Measurements from ENCODE around the gene GOT2. TPM values are rescaled to one million over a fixed set of nuclear protein-coding genes. Genes with fewer than 3 reads are reported as not detected.

The GOT2 gene
- total and polyA plus RNA-seq, 2 of the 8 experiments (the other 6 are each of a cell fraction or from before 2014, with no cell fraction given), result 62.9 to 223 TPM

DNA sequence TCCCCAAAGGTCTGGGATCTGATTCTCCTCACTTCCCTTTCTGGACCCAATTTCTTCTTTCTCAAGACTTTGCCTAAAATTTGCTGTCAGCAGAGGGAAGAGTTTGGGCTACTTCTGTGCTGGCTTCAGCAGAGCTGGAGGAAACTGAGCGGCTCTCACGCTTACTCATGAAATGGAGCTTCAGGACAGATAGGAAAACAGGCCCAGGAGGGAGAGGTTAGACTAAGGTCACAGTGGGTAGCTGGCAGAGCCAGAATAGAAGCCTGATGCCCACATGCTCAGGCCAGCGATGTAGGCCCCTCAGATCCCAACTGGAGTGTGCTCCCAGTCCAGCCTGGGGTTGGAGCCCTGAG lies 50.1 kb downstream of the GOT2 start:
- H3K36me3 ChIP-seq (ENCODE audit: control insufficient read depth in 2 of 4, insufficient read depth in 4 of 4, low read length in 3 of 4), result peaks cover 0 to 3% (median 0%) of the 10 kb centered on the region in 4 experiments; a peak in 2 of 8 replicates
- no peak overlapping the region for H4K91ac ChIP-seq (replicated peaks; ENCODE audit: insufficient read length, low read length)
- ChIA-PET POLR2A (ENCODE audit: partially characterized antibody) (interaction anchor here (1.4 to 1.7 kb wide), 2 partner anchors 20 to 54 kb away, joined by 4 to 5 read pairs; partner anchors contain the start of gene CNOT1), CTCF (ENCODE audit: partially characterized antibody) (interaction anchor here (0.7 to 2.5 kb wide), 6 partner anchors 22 to 555 kb away, joined by 3 to 11 read pairs (median 3); partner anchors contain the start of gene CFAP20)
- peak overlapping the region; percentile 82 to 94 (median 84) for H3K4me3 ChIP-seq (ENCODE audit: extremely low read depth in 1 of 4, insufficient read depth in 2 of 4, low read depth in 3 of 4, low read length in 4 of 4)
- H2AK5ac ChIP-seq (ENCODE audit: low read depth, low read length), result 0 out of 2 replicates have a peak overlapping the region, but pooled peaks have one; percentile 90
- H2AFZ ChIP-seq (ENCODE audit: low read length), result no peak overlapping the region
- no peak for FAIRE-seq
- no peaks in the 10 kb centered on the region for H3K9me3 ChIP-seq (ENCODE audit: insufficient read depth in 2 of 2, low read depth in 1 of 2, low read length in 1 of 2)
- peak overlapping the region; percentile 5 for H3K56ac ChIP-seq (replicated peaks; ENCODE audit: insufficient read length, low read depth, low read length)
- peaks cover 3% of the 10 kb centered on the region; the same call in 1 of the 2 replicates for H3K79me1 ChIP-seq (ENCODE audit: low read depth, low read length)
- H4K20me1 ChIP-seq (replicated peaks in 1 of 2; ENCODE audit: control insufficient read depth in 1 of 2, insufficient read depth in 2 of 2, low read length in 2 of 2), result peaks cover 0 to 6% of the 10 kb centered on the region in 2 experiments
- H2BK15ac ChIP-seq (ENCODE audit: low read length), result no peak overlapping the region
- H3K14ac ChIP-seq (ENCODE audit: insufficient read length), result no peak overlapping the region
- peak overlapping the region; percentile 98; the same call in 1 of the 2 replicates for H4K8ac ChIP-seq (ENCODE audit: extremely low read depth, insufficient read depth, low read length)
- no peak overlapping the region for H3K18ac ChIP-seq (ENCODE audit: extremely low read depth, low read length)
- no peak overlapping the region for H3K27ac ChIP-seq (ENCODE audit: low read depth, low read length)
- H2BK12ac ChIP-seq (ENCODE audit: low read depth, low read length), result no peak overlapping the region
- no peaks in the 10 kb centered on the region; a peak in 1 of 4 replicates for H3K79me2 ChIP-seq (ENCODE audit: control insufficient read depth in 1 of 2, insufficient read depth in 2 of 2, low read length in 2 of 2)
- H2BK5ac ChIP-seq (ENCODE audit: low read depth, low read length), result no peak overlapping the region
- DNase-seq (ENCODE audit: low read depth in 1 of 2, low spot score in 2 of 2), result no peak
- H3K4me1 ChIP-seq (replicated peaks in 1 of 4; ENCODE audit: control insufficient read depth in 3 of 4, insufficient read depth in 4 of 4, low read length in 3 of 4), result peaks cover 0 to 8% (median 3%) of the 10 kb centered on the region in 4 experiments; a peak in 5 of 7 replicates
- peaks cover 7% of the 10 kb centered on the region; the same call in 1 of the 2 replicates for H3K23me2 ChIP-seq (ENCODE audit: low read depth, low read length)
- no peak overlapping the region for H2BK120ac ChIP-seq (replicated peaks; ENCODE audit: low read depth, low read length)
- peak overlapping the region; percentile 74 to 97 for H3K4me2 ChIP-seq (ENCODE audit: insufficient read depth in 1 of 2, low read depth in 2 of 2, low read length in 2 of 2)
- peak overlapping the region; percentile 55 to 86 (median 78) for H3K9ac ChIP-seq (replicated peaks in 1 of 4; ENCODE audit: extremely low read depth in 1 of 4, low read depth in 3 of 4, low read length in 3 of 4)
- H3K27me3 ChIP-seq (replicated peaks in 1 of 4; ENCODE audit: control insufficient read depth in 3 of 4, extremely low read depth in 1 of 4, insufficient read depth in 3 of 4, low read length in 3 of 4), result no peaks in the 10 kb centered on the region
- H2BK20ac ChIP-seq (ENCODE audit: low read length), result no peak overlapping the region
- no peak overlapping the region for H3K4ac ChIP-seq (replicated peaks; ENCODE audit: insufficient read length, low read depth, low read length)
- WGBS, 2 experiments (ENCODE audit: extremely low coverage in 1 of 2, insufficient coverage in 1 of 2, insufficient read length in 1 of 2, insufficient replicate concordance in 2 of 2, low coverage in 1 of 2, low lambda C conversion rate in 2 of 2, missing lambda C conversion rate in 1 of 2), result 56% methylated on average over 3 of the region's 3 CpGs; no CpG with 5 or more reads in 1 of the 2 experiments
- no peak overlapping the region for H3K23ac ChIP-seq (ENCODE audit: insufficient read length)
- no peak overlapping the region for H4K5ac ChIP-seq (ENCODE audit: insufficient read length, low read depth, low read length)
- TF ChIP-seq GABPA (IDR thresholded peaks at IDR 0.05; ENCODE audit: borderline replicate concordance, insufficient read depth, low read length), result no peak
- no peak for TF ChIP-seq RFX5 (IDR thresholded peaks at IDR 0.05; ENCODE audit: borderline replicate concordance, low read depth, low read length)
- TF ChIP-seq, protein P1, sequence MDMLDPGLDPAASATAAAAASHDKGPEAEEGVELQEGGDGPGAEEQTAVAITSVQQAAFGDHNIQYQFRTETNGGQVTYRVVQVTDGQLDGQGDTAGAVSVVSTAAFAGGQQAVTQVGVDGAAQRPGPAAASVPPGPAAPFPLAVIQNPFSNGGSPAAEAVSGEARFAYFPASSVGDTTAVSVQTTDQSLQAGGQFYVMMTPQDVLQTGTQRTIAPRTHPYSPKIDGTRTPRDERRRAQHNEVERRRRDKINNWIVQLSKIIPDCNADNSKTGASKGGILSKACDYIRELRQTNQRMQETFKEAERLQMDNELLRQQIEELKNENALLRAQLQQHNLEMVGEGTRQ (IDR thresholded peaks at IDR 0.05; ENCODE audit: low read length), result no peak
- TF ChIP-seq NANOG (IDR thresholded peaks at IDR 0.05; ENCODE audit: insufficient read depth, low read depth, low read length, poor library complexity, severe bottlenecking), result no peak
- TF ChIP-seq TBP (IDR thresholded peaks at IDR 0.05; ENCODE audit: low read depth, low read length), result no peak
- TF ChIP-seq KDM4A (IDR thresholded peaks at IDR 0.05; ENCODE audit: low read depth, low read length, severe bottlenecking), result no peak
- no peak for TF ChIP-seq CTBP2 (IDR thresholded peaks at IDR 0.05; ENCODE audit: borderline replicate concordance, insufficient read depth, insufficient read length, low read length)
- no peak for TF ChIP-seq TEAD4 (IDR thresholded peaks at IDR 0.05; ENCODE audit: low read depth, low read length)
- TF ChIP-seq CHD2 (IDR thresholded peaks at IDR 0.05; ENCODE audit: low read length), result no peak
- no peak for TF ChIP-seq SIX5 (IDR thresholded peaks at IDR 0.05; ENCODE audit: low read depth, low read length)
- TF ChIP-seq SP4 (IDR thresholded peaks at IDR 0.05; ENCODE audit: low read length), result no peak
- no peak for TF ChIP-seq SAP30 (IDR thresholded peaks at IDR 0.05; ENCODE audit: insufficient read depth, insufficient replicate concordance, low read length)
- TF ChIP-seq POLR2AphosphoS5 (IDR thresholded peaks at IDR 0.05; ENCODE audit: low read depth, low read length), result no peak
